GM18511 (cell line): Measurements from ENCODE around the gene PITPNC1.
"Not testable (repeated sequence)": the region's sequence is repeated elsewhere in the genome, so short reads cannot be mapped to it uniquely, and the experiment has no call there.

ENCODE experiments used
- ATAC-seq: cut with Tn5 transposase; IDR thresholded peaks from one replicate; pipeline ENCODE4 v1.9.1; 2021; ENCODE audit warnings: mild to moderate bottlenecking, moderate library complexity; ENCODE audit not compliant: unreplicated experiment

Gene PITPNC1

GRCh38 chr17:67376737-67377487 lies at the start of gene PITPNC1:
Gene PITPNC1 (plus strand): TSS chr17:67377281.
- peak; percentile 71 for ATAC-seq

- ATAC-seq = no peak
Measured at GRCh38 chr17:67328026-67328425, 49.1 kb upstream of the PITPNC1 start.

GRCh38 chr17:67331381-67332161 lies 45.5 kb upstream of the PITPNC1 start:
- ATAC-seq = not testable (repeated sequence)

- not testable (repeated sequence) for ATAC-seq
Measured at GRCh38 chr17:67332162-67332508, 44.9 kb upstream of the PITPNC1 start.

GRCh38 chr17:67335245-67335835 lies 41.7 kb upstream of the PITPNC1 start:
- ATAC-seq = no peak

- no peak for ATAC-seq
Measured at GRCh38 chr17:67336859-67337258, 40.2 kb upstream of the PITPNC1 start.

GRCh38 chr17:67338353-67338752 lies 38.7 kb upstream of the PITPNC1 start:
- ATAC-seq = not testable (repeated sequence)

GRCh38 chr17:67343237-67343636 lies 33.8 kb upstream of the PITPNC1 start:
- ATAC-seq = no peak

- no peak for ATAC-seq
Measured at GRCh38 chr17:67347826-67348225, 29.3 kb upstream of the PITPNC1 start.

GRCh38 chr17:67349420-67349819 lies 27.7 kb upstream of the PITPNC1 start:
- no peak for ATAC-seq

GRCh38 chr17:67353161-67353560 lies 23.9 kb upstream of the PITPNC1 start:
- no peak for ATAC-seq

- ATAC-seq = no peak
Measured at GRCh38 chr17:67353929-67354574, 23.0 kb upstream of the PITPNC1 start.

- ATAC-seq = no peak
Measured at GRCh38 chr17:67358612-67359011, 18.5 kb upstream of the PITPNC1 start.

GRCh38 chr17:67359960-67360791 lies 16.9 kb upstream of the PITPNC1 start:
- no peak for ATAC-seq

- ATAC-seq = no peak
Measured at GRCh38 chr17:67360880-67361279, 16.2 kb upstream of the PITPNC1 start.

GRCh38 chr17:67362173-67362572 lies 14.9 kb upstream of the PITPNC1 start:
- ATAC-seq = no peak

GRCh38 chr17:67364847-67365737 lies 12.0 kb upstream of the PITPNC1 start:
- ATAC-seq = no peak

- ATAC-seq = peak; percentile 4
Measured at GRCh38 chr17:67365738-67366192, 11.3 kb upstream of the PITPNC1 start.
